GM12865 (cell line): ENCODE results near the gene PTPRN2.

Experiments used
- DNase-seq: peaks from one replicate; pipeline ENCODE4 v3.0.0; 2010; ENCODE audit warnings: low read depth
- H3K4me3 ChIP-seq: 2 replicates; pipeline ENCODE4 v1.5.1; 2011; ENCODE audit warnings: mild to moderate bottlenecking, low read depth, low read length, control low read depth
- TF ChIP-seq, protein P1 (sequence below): IDR thresholded peaks from 2 replicates; pipeline ENCODE4 v1.5.1; 2011; ENCODE audit warnings: low read length, control low read depth, low read depth, inconsistent platforms; ENCODE audit not compliant: insufficient read depth; ENCODE audit errors: missing control alignments

The PTPRN2 gene

DNA sequence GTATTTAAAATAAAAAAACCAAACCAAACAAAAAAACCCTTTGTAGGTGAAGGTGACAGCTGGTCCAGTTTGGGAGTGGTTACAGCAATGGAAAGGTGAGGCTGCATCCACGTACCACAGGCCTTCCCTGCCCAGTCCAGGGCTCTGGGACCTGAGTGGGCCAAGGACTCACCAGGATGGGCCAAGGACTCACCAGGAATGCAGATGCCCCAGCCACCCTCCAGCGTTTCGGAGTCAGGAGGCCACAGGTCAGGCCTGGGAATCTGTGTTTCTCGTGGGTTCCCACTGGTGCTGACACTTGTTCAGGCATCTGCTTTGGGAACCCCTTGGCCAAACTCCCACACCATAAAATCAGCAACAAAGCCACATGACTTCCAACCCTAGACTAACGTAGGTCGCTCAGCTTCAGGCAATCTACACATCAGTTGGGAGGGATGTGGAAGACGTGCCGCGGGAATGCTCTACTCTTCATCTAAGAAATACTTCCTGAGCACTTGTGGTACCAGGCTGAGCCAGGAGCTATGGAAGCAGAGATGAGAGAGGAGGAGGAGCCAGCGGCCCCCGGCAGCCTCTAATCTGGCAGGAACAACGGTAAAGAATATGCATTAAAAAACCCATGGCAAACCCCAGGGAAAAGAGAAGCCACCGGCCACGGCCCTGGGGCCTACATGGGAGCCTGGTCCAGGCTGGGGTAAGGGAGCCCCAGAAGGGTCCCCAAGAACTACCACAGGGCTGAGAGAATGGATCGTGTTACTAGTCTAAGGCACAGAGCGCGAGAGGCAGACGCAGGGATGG, 473.4 kb downstream of the PTPRN2 start:
- no peak overlapping the region for H3K4me3 ChIP-seq
- DNase-seq = no peak
- TF ChIP-seq, protein P1, sequence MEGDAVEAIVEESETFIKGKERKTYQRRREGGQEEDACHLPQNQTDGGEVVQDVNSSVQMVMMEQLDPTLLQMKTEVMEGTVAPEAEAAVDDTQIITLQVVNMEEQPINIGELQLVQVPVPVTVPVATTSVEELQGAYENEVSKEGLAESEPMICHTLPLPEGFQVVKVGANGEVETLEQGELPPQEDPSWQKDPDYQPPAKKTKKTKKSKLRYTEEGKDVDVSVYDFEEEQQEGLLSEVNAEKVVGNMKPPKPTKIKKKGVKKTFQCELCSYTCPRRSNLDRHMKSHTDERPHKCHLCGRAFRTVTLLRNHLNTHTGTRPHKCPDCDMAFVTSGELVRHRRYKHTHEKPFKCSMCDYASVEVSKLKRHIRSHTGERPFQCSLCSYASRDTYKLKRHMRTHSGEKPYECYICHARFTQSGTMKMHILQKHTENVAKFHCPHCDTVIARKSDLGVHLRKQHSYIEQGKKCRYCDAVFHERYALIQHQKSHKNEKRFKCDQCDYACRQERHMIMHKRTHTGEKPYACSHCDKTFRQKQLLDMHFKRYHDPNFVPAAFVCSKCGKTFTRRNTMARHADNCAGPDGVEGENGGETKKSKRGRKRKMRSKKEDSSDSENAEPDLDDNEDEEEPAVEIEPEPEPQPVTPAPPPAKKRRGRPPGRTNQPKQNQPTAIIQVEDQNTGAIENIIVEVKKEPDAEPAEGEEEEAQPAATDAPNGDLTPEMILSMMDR = no peak

DNA sequence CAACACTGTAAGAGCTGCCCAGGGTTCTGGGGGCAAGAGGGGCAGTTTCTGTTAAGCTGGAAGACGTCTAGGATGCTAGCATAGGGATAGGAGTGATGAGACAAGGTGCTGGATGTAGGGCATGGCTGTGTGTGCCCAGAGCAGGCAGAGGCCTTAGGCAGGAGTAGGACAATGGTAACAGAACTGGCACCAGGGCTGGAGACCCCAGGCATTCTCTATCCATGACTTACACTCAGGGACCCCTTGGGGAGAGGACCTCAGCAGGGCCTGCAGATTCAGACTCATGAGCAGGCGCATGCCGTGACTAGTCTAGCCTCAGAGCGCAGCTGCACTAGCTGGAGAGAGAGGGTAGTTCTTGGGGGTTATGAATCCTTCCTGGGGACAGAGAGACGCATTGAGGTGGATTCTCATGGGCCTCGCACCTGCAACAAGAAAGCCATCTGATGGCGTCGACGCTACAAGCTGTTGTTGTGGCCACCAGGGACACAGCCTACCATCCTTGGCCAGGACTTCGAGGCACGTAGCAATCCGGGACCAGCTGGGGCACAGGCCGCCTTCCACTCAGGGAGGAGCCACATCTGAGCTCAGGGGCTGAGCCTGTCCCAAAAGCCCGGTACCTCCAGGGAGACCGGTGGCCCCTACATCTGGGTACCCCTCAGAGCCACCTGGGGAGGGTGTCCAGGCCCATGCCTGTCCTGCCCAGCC, 474.1 kb downstream of the PTPRN2 start:
- H3K4me3 ChIP-seq = no peak overlapping the region

DNA sequence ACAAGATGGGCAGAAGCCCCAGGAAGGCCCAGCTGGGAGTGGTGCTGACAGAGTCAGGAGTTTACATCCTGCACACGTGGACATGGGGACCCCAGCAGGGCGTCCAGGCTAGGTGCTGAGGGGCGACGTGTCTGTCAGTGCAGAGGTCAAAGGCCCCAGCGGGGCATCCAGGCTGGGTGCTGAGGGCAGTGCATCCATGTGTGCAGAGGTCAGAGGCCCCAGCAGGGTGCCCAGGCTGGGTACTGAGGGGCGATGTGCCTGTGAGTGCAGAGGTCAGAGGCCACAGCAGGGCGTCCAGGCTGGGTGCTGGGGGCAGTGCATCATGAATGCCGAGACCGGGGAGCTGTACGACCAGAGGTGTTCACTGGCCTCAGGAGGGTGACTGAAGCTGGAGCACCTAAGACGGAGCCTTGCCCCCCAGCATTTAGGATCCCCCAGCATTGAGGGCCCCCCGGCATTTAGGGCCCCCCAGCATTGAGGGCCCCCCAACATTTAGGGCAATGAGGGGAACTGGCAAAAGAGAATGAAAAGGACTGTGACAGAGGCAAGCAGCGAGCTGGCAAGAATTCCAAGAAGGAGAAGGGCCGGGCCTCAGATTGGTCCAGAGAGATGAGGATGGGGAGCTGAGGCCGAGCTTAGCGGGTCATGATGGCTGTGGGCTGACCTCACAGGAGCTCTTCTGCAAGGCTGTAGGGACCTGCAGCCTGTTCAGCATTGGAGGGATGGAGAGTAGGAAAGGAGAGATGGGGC, 474.9 kb downstream of the PTPRN2 start:
- no peak for DNase-seq
- no peak overlapping the region for H3K4me3 ChIP-seq
- TF ChIP-seq, protein P1 = no peak

More for the DNA sequence above, 474.1 kb downstream of the PTPRN2 start:
- no peak for DNase-seq
- TF ChIP-seq, protein P1 = no peak

DNA sequence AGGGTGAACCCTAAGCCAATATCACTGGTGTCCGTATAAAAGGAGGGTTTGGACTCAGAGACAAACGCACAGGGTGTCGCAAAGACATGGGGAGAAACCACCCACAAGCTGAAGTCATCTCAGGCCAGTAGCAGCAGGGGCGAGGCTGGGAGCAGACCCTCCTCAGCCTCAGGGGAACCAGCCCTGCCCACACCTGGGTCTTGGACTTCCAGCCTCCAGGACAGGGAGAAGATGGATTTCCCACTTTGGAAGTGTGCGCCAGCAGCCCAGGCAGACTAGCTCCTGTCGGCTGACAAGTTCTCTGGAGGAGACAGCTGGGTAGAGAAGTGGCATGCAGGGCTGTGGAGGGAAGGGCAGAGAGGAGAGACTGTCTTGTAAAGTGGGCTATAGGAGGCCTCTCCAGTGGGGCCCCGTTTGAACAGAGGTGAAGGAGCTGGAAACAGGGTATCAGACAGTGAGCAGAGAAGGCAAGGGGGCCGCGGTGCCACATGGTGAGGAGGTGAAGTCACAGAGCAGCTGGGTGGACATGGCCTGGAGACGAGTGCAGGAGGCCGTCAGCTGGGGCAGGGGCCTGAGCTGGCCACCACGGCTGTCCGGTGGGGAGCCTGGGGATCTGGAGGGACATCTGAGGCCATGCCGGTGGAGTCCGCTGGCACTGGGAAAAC, 475.6 kb downstream of the PTPRN2 start:
- H3K4me3 ChIP-seq = no peak overlapping the region
- TF ChIP-seq, protein P1 = no peak
- DNase-seq = no peak

DNA sequence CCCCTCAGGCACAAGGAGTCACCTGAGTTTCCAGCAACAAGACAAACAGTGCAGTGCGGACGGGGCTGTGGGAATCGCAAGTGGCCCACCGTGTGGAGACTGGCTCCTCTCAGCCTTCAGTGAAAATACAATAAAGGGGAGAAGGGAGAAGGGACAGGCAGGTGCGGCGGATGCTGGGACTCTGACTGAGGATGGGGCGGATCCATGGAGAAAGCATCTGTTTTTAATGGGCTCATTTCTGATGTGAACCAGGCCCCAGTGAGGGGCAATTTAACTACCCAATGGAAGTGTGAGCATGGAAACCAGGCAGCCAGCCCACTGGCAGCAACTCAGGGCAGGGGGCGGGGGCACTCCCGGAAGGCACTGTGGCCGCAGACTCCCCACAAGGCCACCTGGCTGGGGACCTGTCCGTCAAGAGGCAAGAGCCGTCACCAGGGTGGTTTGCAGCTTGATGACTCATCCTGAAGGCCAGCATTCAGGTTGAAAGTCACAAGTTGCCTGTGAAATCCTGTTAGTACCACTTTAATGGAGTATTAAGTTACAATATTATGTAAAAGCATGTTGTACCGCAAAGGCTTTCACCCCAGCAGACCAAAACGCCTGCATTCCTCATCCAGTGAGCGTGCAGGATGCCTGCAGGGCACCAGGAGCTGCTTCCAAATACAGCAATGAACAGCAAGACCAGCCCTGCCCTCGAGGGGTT, 476.4 kb downstream of the PTPRN2 start:
- DNase-seq = no peak
- TF ChIP-seq, protein P1 = no peak
- H3K4me3 ChIP-seq = no peak overlapping the region

DNA sequence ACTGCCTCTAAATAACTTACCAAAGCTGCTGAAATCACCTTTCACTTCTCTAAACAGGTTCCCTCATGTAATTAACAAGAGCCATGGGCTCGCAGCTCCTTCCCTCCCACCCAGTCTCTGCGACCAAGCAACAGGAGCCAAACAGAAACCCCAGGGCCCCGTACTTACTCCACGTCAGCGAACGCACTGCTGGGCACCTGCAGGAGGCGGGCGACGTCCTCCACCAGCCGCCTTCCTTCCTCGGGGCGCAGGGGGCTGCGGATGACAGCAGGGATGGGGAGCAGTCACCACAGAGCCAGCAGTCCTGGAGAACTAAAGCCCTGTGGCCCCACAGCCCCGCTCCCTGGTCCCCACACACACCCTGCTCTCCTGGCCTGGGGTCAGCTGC, 477.0 kb downstream of the PTPRN2 start:
- TF ChIP-seq, protein P1 = no peak

More for the DNA sequence above, 477.0 kb downstream of the PTPRN2 start:
- DNase-seq = no peak
- no peak overlapping the region for H3K4me3 ChIP-seq
